ENCODE measurements around the gene KCNQ1OT1. TPM values are rescaled to one million over a fixed set of nuclear protein-coding genes. Genes with fewer than 3 reads are reported as not detected.

Gene KCNQ1OT1
- total RNA-seq, 1 donor from 2014 or later: 2.3 TPM

- TF ChIP-seq EZH2phosphoT487 (IDR thresholded peaks at IDR 0.05) (no peak), CTCF (IDR thresholded peaks at IDR 0.05) (no peak), EZH2 (IDR thresholded peaks at IDR 0.05) (no peak)
- Histone ChIP-seq H3F3A (ENCODE audit: low read depth) (no peaks in the 10 kb centered on the region), H3K27me3 (peaks cover 16% of the 10 kb centered on the region), H3K4me1 (no peaks in the 10 kb centered on the region), H3K9me3 (ENCODE audit: low read depth) (no peaks in the 10 kb centered on the region), H3K27ac (no peak overlapping the region), H4K20me1 (ENCODE audit: low read depth) (no peaks in the 10 kb centered on the region), H2AFZ (replicated peaks) (no peak overlapping the region), H3K36me3 (no peaks in the 10 kb centered on the region), H3K4me2 (no peak overlapping the region), H3K4me3 (no peak overlapping the region), H3K9ac (no peak overlapping the region), H3K79me2 (ENCODE audit: low read depth) (no peaks in the 10 kb centered on the region)
- Mint-ChIP-seq H3K4me1 (peaks cover 34% of the 10 kb centered on the region), H3K27me3 (ENCODE audit: insufficient read depth, low read depth) (peaks cover 26% of the 10 kb centered on the region), H3K4me3 (no peak overlapping the region), H3K27ac (no peak overlapping the region), H3K9me3 (peaks cover 2% of the 10 kb centered on the region), H3K36me3 (no peaks in the 10 kb centered on the region)
- DNase-seq (ENCODE audit: low spot score): no peak
These were observed 31.6 kb upstream of the KCNQ1OT1 start for GRCh38 chr11:2731130-2732125.

- H3K9me3 Mint-ChIP-seq: peaks cover 2% of the 10 kb centered on the region
- H3K27ac ChIP-seq: no peak overlapping the region
- H3K27ac Mint-ChIP-seq: peak overlapping the region; percentile 53
- H3K36me3 Mint-ChIP-seq: no peaks in the 10 kb centered on the region
- H3K4me3 Mint-ChIP-seq: no peak overlapping the region
- H3K27me3 ChIP-seq: peaks cover 26% of the 10 kb centered on the region
- H3K36me3 ChIP-seq: no peaks in the 10 kb centered on the region
- no peaks in the 10 kb centered on the region for H4K20me1 ChIP-seq (ENCODE audit: low read depth)
- H2AFZ ChIP-seq (replicated peaks): no peak overlapping the region
- no peak for TF ChIP-seq EZH2phosphoT487 (IDR thresholded peaks at IDR 0.05)
- TF ChIP-seq CTCF (IDR thresholded peaks at IDR 0.05): no peak
- H3K9me3 ChIP-seq (ENCODE audit: low read depth): no peaks in the 10 kb centered on the region
- DNase-seq (ENCODE audit: low spot score): no peak
- H3K79me2 ChIP-seq (ENCODE audit: low read depth): no peaks in the 10 kb centered on the region
- no peaks in the 10 kb centered on the region for H3K4me1 ChIP-seq
- peaks cover 26% of the 10 kb centered on the region for H3K27me3 Mint-ChIP-seq (ENCODE audit: insufficient read depth, low read depth)
- H3K9ac ChIP-seq: no peak overlapping the region
- peaks cover 38% of the 10 kb centered on the region for H3K4me1 Mint-ChIP-seq
- no peak overlapping the region for H3K4me3 ChIP-seq
- no peaks in the 10 kb centered on the region for H3F3A ChIP-seq (ENCODE audit: low read depth)
- no peak overlapping the region for H3K4me2 ChIP-seq
These were observed 30.7 kb upstream of the KCNQ1OT1 start for GRCh38 chr11:2730272-2731129.

GRCh38 chr11:2729841-2730240, 30.0 kb upstream of the KCNQ1OT1 start:
- Mint-ChIP-seq H3K9me3 (peaks cover 2% of the 10 kb centered on the region), H3K4me1 (peaks cover 38% of the 10 kb centered on the region), H3K36me3 (no peaks in the 10 kb centered on the region), H3K27ac (no peak overlapping the region), H3K4me3 (no peak overlapping the region), H3K27me3 (ENCODE audit: insufficient read depth, low read depth) (peaks cover 28% of the 10 kb centered on the region)
- H3K9ac ChIP-seq: no peak overlapping the region
- H3K4me1 ChIP-seq: no peaks in the 10 kb centered on the region
- H3K79me2 ChIP-seq (ENCODE audit: low read depth): no peaks in the 10 kb centered on the region
- H3K27me3 ChIP-seq: peaks cover 32% of the 10 kb centered on the region
- H3K36me3 ChIP-seq: no peaks in the 10 kb centered on the region
- TF ChIP-seq EZH2phosphoT487 (IDR thresholded peaks at IDR 0.05): no peak
- TF ChIP-seq CTCF (IDR thresholded peaks at IDR 0.05): no peak
- no peak for TF ChIP-seq EZH2 (IDR thresholded peaks at IDR 0.05)
- H2AFZ ChIP-seq (replicated peaks): no peak overlapping the region
- H3K27ac ChIP-seq: no peak overlapping the region
- DNase-seq (ENCODE audit: low spot score): no peak
- H3K9me3 ChIP-seq (ENCODE audit: low read depth): no peaks in the 10 kb centered on the region
- H3K4me2 ChIP-seq: no peak overlapping the region
- no peaks in the 10 kb centered on the region for H3F3A ChIP-seq (ENCODE audit: low read depth)
- H4K20me1 ChIP-seq (ENCODE audit: low read depth): no peaks in the 10 kb centered on the region
- H3K4me3 ChIP-seq: no peak overlapping the region
